ENCODE measurements around the gene TPMT.

TPMT gene

DNA sequence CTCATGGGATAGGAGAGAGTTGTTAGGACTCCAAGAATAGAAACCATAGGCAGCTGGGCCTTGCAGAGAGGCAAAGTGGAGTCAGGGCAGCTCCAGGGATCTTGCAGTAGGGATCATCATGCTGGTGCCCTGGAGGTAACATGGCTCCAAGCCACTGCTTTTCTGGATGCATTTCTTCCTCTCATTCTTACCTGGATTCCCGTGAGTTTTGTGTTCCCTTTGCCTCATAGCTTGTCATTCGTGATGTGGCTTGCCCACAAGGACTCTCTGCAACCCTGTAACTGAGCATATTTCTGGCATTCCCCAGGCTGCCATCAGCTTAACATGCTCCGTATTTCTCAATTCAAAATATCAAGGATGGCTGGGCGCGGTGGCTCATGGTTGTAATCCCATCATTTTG is 37.7 kb downstream of the TPMT start:
- Histone ChIP-seq H3K9me3 (replicated peaks; ENCODE audit: insufficient read depth, low read length) (no peaks in the 10 kb centered on the region), H3K4me3 (ENCODE audit: low read length) (no peak overlapping the region), H3K27ac (ENCODE audit: low read length) (no peak overlapping the region), H4K20me1 (ENCODE audit: insufficient read depth, low read length) (no peaks in the 10 kb centered on the region), H2AFZ (ENCODE audit: low read length) (no peak overlapping the region), H3K4me2 (ENCODE audit: low read depth, low read length) (no peak overlapping the region), H3K4me1 (ENCODE audit: low read length) (no peaks in the 10 kb centered on the region), H3K36me3 (replicated peaks; ENCODE audit: insufficient read depth, low read length) (no peaks in the 10 kb centered on the region), H3K79me2 (ENCODE audit: low read length) (no peaks in the 10 kb centered on the region), H3K27me3 (replicated peaks; ENCODE audit: insufficient read depth, low read length) (no peaks in the 10 kb centered on the region), H3K9me2 (replicated peaks; ENCODE audit: insufficient read depth, low read length) (no peaks in the 10 kb centered on the region), H3K9ac (ENCODE audit: low read length) (no peak overlapping the region), H3F3A (ENCODE audit: insufficient read depth, low read length) (no peaks in the 10 kb centered on the region)
- DNase-seq, result no peak
- TF ChIP-seq, protein P1, sequence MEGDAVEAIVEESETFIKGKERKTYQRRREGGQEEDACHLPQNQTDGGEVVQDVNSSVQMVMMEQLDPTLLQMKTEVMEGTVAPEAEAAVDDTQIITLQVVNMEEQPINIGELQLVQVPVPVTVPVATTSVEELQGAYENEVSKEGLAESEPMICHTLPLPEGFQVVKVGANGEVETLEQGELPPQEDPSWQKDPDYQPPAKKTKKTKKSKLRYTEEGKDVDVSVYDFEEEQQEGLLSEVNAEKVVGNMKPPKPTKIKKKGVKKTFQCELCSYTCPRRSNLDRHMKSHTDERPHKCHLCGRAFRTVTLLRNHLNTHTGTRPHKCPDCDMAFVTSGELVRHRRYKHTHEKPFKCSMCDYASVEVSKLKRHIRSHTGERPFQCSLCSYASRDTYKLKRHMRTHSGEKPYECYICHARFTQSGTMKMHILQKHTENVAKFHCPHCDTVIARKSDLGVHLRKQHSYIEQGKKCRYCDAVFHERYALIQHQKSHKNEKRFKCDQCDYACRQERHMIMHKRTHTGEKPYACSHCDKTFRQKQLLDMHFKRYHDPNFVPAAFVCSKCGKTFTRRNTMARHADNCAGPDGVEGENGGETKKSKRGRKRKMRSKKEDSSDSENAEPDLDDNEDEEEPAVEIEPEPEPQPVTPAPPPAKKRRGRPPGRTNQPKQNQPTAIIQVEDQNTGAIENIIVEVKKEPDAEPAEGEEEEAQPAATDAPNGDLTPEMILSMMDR (IDR thresholded peaks at IDR 0.05; ENCODE audit: low read length), result no peak
- no peak for TF ChIP-seq EZH2 (optimal IDR thresholded peaks at IDR 0.05; ENCODE audit: low read depth, low read length)
- no peak for TF ChIP-seq EZH2phosphoT487 (IDR thresholded peaks at IDR 0.05; ENCODE audit: low read length)

DNA sequence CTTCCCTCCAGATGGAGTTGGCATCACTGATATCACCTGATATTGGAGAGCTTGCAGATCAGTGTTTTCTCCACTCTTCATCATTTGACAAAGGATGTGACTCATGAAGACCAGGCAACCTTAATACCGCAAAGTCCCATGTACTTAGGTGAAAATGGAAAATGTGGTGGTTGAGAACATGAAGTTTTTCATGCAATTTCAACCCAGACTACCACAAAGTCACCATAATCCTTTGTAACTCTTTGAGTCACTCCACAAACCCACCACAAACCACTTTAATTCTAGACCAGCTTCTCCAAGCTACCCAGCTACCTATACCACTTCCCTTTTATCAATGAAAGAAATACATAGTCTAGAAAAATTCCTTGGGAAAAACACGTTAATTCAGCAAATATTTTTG is 39.5 kb downstream of the TPMT start:
- no peak overlapping the region for H3K4me2 ChIP-seq (ENCODE audit: low read depth, low read length)
- no peak for TF ChIP-seq EZH2 (optimal IDR thresholded peaks at IDR 0.05; ENCODE audit: low read depth, low read length)
- no peak for TF ChIP-seq EZH2phosphoT487 (IDR thresholded peaks at IDR 0.05; ENCODE audit: low read length)
- TF ChIP-seq, protein P1 (IDR thresholded peaks at IDR 0.05; ENCODE audit: low read length), result no peak

DNA sequence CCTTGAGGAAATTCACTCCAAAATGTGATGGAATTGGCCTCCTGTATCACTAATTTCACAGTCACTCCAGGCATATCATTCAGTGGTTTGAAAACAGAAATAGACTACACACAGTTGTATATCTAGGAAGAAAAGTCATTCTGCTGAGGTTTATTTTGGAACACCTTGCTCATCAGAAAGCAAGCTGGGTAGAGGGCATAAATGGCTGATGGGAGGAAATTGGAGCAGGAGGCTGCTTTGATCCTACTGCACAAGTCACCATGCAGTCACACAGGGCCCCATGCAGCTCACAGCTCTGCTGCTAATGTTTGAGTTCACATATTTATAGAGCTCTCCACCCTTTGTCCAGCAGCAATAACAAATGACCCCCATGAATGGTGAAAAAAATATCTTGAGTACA is 44.7 kb downstream of the TPMT start:
- Histone ChIP-seq H3K4me3 (ENCODE audit: low read length) (no peak overlapping the region), H3K27ac (ENCODE audit: low read length) (no peak overlapping the region), H3F3A (ENCODE audit: insufficient read depth, low read length) (no peaks in the 10 kb centered on the region), H3K9ac (ENCODE audit: low read length) (no peak overlapping the region), H3K4me1 (ENCODE audit: low read length) (no peaks in the 10 kb centered on the region), H3K9me2 (replicated peaks; ENCODE audit: insufficient read depth, low read length) (no peaks in the 10 kb centered on the region), H3K79me2 (ENCODE audit: low read length) (no peaks in the 10 kb centered on the region), H3K4me2 (ENCODE audit: low read depth, low read length) (no peak overlapping the region), H3K9me3 (replicated peaks; ENCODE audit: insufficient read depth, low read length) (no peaks in the 10 kb centered on the region), H4K20me1 (ENCODE audit: insufficient read depth, low read length) (no peaks in the 10 kb centered on the region), H3K36me3 (replicated peaks; ENCODE audit: insufficient read depth, low read length) (no peaks in the 10 kb centered on the region), H2AFZ (ENCODE audit: low read length) (no peak overlapping the region), H3K27me3 (replicated peaks; ENCODE audit: insufficient read depth, low read length) (no peaks in the 10 kb centered on the region)
- TF ChIP-seq EZH2phosphoT487 (IDR thresholded peaks at IDR 0.05; ENCODE audit: low read length) (no peak), EZH2 (optimal IDR thresholded peaks at IDR 0.05; ENCODE audit: low read depth, low read length) (no peak)
- TF ChIP-seq, protein P1 (IDR thresholded peaks at IDR 0.05; ENCODE audit: low read length), result no peak
- no peak for DNase-seq

More for the DNA sequence above, 39.5 kb downstream of the TPMT start:
- no peak overlapping the region for H2AFZ ChIP-seq (ENCODE audit: low read length)
- no peaks in the 10 kb centered on the region for H3K4me1 ChIP-seq (ENCODE audit: low read length)
- H3K27ac ChIP-seq (ENCODE audit: low read length), result no peak overlapping the region
- H3F3A ChIP-seq (ENCODE audit: insufficient read depth, low read length), result no peaks in the 10 kb centered on the region
- DNase-seq, result no peak
- no peaks in the 10 kb centered on the region for H3K27me3 ChIP-seq (replicated peaks; ENCODE audit: insufficient read depth, low read length)
- no peaks in the 10 kb centered on the region for H3K36me3 ChIP-seq (replicated peaks; ENCODE audit: insufficient read depth, low read length)
- H3K79me2 ChIP-seq (ENCODE audit: low read length), result no peaks in the 10 kb centered on the region
- H3K9ac ChIP-seq (ENCODE audit: low read length), result no peak overlapping the region
- no peaks in the 10 kb centered on the region for H3K9me3 ChIP-seq (replicated peaks; ENCODE audit: insufficient read depth, low read length)
- H4K20me1 ChIP-seq (ENCODE audit: insufficient read depth, low read length), result no peaks in the 10 kb centered on the region
- H3K9me2 ChIP-seq (replicated peaks; ENCODE audit: insufficient read depth, low read length), result no peaks in the 10 kb centered on the region
- H3K4me3 ChIP-seq (ENCODE audit: low read length), result no peak overlapping the region
